Measurements from ENCODE around the gene LIN7A.

LIN7A gene

DNA sequence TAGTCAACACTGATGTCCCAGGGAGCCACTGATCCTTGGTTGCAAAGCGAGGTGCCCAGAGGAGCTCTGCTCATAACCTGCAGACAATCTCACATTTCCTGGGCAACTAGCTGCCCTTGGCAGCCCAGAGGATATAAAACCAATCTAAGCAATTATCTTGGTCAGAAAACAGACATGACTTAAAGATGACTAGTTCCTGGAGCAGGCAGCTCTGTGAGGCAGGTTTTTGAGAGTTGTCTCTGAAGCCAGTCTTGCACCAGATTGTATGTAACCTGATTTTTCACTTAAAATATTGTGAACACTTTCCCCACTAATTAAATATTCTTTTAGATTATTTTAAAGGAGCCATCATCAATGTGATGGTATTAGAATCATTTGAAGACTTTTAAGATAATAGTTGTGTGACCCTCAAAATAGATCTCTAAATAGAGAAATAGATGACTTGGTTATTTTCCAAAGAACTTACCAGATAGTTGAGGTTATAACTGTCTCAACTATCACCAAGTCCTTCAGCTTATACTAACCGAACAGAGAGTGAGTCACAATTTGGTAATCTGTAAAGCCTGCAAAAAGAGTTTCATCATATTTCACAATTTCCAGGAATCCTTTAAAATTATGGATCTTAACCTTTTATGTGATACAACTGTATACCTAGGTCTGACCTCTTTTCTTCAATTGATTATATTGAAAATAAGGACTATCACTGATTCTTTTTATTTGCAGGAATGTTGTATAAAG is 75.9 kb downstream of the LIN7A start:
- in situ Hi-C loops (cut with MboI; ENCODE audit: low sequenced_read_pairs): no loop called here

DNA sequence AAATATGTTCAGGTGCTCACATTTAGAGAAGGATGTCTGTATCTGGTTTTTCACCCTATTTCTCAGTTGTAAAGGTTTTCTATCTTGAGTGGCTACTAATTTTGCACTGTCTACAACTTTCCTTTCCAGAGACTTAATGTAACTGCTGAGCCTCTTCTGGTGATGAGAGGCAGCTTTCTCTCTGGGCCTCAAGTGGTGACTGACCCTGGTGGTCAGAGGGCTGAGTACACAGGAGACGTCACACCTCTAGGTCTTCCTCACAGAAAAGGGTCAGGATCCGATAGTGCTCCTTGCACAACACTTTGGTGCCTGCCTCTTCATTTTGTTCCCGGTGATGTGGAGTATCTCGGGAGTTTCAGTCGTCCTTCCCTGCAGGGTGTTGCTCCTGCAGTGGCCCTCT is 76.8 kb downstream of the LIN7A start:
- in situ Hi-C loops (cut with MboI; ENCODE audit: low sequenced_read_pairs): no loop called here

- in situ Hi-C loops (cut with MboI; ENCODE audit: low sequenced_read_pairs): no loop called here
Measured at GRCh38 chr12:80860206-80860605, 77.5 kb downstream of the LIN7A start.

- in situ Hi-C loops (cut with MboI; ENCODE audit: low sequenced_read_pairs): no loop called here
Measured at GRCh38 chr12:80858356-80858755, 79.4 kb downstream of the LIN7A start.

DNA sequence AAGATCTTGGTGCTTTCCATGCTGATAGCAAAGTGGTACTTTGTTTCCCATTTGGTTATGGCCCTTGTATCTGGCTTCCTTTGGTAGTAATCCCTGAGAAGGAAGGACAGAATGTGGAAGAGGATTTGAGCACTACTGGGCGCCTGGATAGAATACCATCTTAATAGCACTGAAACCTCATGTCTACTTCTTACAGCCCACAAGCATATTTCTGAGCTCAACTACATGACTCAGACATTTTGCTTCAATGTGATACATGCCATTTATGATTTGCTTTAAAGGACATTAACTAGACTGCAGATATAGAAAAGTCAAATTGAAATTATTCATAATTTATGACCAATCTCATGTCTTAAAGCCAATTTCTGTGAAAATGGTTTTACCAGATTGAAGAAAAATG is 80.4 kb downstream of the LIN7A start:
- in situ Hi-C loops (cut with MboI; ENCODE audit: low sequenced_read_pairs): no loop called here

DNA sequence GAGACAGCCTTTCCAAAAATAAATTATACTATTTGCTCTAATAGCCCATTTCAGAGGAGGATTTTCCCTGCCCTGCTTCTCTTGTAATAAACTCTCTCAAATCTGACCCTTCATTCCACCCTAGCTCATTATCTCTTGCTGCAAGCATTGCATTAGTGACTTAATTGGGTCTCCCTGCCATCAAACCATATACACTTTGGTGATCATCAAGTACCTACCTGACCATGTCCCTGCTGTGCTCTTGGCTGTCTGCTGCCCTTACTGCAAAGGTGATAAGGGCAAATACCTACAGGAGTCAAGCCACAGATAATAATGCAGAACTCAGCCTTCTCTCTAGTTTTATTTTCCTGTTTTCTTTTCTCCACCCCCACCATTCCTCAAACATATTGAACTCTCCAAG is 88.4 kb downstream of the LIN7A start:
- in situ Hi-C loops (cut with MboI; ENCODE audit: low sequenced_read_pairs): no loop called here

GRCh38 chr12:80848858-80849257 is 88.9 kb downstream of the LIN7A start:
- in situ Hi-C loops (cut with MboI; ENCODE audit: low sequenced_read_pairs): no loop called here

DNA sequence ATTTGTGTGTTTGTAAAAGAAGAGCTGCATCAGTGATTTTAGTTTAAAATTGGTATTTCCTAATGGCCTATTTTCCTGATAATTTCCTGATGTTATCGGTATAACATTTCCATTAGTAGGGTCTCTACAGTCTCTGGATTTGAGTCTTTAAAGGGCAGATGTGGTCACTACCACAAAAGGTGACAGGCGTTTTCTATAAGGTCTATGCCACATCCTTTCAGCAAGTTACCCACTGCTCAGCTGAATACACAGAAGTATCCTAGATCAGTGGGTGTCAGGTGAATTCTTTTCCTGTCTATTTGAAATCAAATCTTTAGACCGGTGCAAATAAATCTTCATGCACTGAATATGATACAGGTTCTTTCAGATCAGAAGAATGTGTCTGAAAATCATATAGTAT is 90.2 kb downstream of the LIN7A start:
- in situ Hi-C loops (cut with MboI; ENCODE audit: low sequenced_read_pairs): no loop called here

- in situ Hi-C loops (cut with MboI; ENCODE audit: low sequenced_read_pairs): no loop called here
Measured at GRCh38 chr12:80846952-80847351, 90.8 kb downstream of the LIN7A start.

DNA sequence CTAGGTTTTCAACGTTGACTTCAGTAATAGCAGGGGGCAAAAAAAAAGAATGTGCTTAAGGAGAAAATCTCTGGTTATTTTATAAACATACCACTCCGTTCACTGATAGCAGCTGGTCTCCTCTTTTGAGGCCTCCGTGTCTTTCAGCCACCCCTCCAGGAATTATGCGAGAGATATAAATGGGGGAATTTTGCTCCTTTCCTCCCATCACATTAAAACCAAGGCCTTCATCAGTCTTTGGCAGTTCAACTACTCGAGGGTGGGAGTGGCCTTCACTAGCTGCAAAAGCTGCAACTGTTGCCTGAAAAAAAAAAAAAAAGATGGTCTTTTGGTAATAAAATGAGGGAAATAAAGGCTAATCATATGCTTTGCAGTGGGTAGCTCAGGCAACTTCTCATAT is 92.1 kb downstream of the LIN7A start:
- in situ Hi-C loops (cut with MboI; ENCODE audit: low sequenced_read_pairs): no loop called here

- in situ Hi-C loops (cut with MboI; ENCODE audit: low sequenced_read_pairs): no loop called here
Measured at GRCh38 chr12:80843969-80844368, 93.8 kb downstream of the LIN7A start.

- in situ Hi-C loops (cut with MboI; ENCODE audit: low sequenced_read_pairs): no loop called here
Measured at GRCh38 chr12:80838708-80839107, 99.0 kb downstream of the LIN7A start.

- in situ Hi-C loops (cut with MboI; ENCODE audit: low sequenced_read_pairs): no loop called here
Measured at GRCh38 chr12:80838024-80838658, 99.6 kb downstream of the LIN7A start.

GRCh38 chr12:80837342-80837978 is 100.3 kb downstream of the LIN7A start:
- in situ Hi-C loops (cut with MboI; ENCODE audit: low sequenced_read_pairs): no loop called here

DNA sequence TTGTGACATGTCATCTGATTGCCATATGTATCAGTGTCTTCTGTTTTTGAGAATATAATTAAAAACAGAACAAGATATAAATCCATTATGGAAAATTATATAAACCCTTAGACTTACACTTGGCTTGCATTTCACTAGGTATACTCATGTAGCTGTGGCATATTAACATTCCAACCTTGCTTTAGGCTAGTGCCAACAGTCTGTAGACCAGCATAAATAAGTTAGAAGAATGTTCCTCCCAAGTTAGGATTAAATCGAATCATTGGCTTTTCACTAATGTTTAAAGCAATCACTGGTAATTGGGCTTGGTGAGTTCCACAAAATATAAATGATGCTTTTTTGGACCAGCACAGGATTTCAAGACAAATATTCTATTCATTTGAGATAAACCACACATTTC is 103.0 kb downstream of the LIN7A start:
- in situ Hi-C loops (cut with MboI; ENCODE audit: low sequenced_read_pairs): no loop called here

GRCh38 chr12:80830533-80831088 is 107.1 kb downstream of the LIN7A start:
- in situ Hi-C loops (cut with MboI; ENCODE audit: low sequenced_read_pairs): no loop called here

DNA sequence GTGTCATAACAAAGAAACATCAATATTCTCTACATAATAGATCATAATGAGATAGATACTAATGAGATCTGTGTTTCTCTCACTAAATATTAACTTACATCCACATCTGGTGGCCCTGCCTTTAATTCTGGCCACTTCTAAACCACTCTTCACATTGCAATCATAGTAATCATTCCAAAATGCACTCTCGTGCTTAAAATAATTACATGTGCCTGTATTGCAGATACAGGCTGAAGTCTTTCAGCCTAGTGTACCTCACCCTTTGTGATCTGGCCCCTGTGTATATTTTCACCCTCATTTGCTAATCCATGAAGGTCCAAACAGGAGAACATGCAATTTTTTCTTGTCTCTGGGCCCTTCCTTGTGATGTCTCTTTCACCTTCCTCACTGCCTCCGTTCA is 108.0 kb downstream of the LIN7A start:
- in situ Hi-C loops (cut with MboI; ENCODE audit: low sequenced_read_pairs): no loop called here

GRCh38 chr12:80825506-80825905 is 112.2 kb downstream of the LIN7A start:
- in situ Hi-C loops (cut with MboI; ENCODE audit: low sequenced_read_pairs): no loop called here

DNA sequence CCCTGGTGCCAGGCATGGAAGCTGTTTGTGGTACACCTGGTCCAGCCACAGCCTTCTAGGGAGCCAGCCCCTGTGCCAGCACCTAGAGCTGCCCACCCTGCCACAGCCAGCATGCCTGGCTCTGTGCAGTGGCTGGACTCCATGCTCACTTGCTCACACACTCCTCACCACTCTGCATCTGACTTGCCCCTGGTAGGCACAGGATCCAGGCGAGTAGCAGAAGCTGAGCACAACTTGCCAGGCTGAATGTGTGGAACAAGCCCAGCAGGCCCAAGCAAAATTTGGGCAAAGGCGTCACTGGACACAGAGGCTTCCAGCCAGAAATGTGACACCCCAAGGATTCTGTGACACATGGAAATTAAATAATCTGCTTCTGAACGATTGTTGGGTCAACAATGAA is 114.3 kb downstream of the LIN7A start:
- in situ Hi-C loops (cut with MboI; ENCODE audit: low sequenced_read_pairs): no loop called here

- in situ Hi-C loops (cut with MboI; ENCODE audit: low sequenced_read_pairs): no loop called here
Measured at GRCh38 chr12:80821513-80822000, 116.2 kb downstream of the LIN7A start.

DNA sequence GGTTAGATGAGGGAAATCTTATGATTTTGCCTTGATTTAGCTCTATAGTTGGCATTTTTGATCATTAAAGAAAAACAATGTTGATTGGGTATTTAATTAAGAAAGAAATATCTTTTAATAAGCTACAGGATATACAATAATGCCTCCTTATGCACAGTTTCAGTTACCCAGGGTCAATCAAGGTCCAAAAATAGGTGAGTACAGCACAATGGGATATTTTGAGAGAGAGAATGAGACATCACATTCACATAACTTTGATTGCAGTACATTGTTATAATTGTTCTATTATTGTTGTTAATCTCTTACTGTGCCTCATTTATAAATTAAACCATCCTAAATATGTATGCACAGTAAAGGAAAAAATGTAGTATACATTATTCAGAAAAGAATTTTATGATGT is 118.9 kb downstream of the LIN7A start:
- in situ Hi-C loops (cut with MboI; ENCODE audit: low sequenced_read_pairs): no loop called here

DNA sequence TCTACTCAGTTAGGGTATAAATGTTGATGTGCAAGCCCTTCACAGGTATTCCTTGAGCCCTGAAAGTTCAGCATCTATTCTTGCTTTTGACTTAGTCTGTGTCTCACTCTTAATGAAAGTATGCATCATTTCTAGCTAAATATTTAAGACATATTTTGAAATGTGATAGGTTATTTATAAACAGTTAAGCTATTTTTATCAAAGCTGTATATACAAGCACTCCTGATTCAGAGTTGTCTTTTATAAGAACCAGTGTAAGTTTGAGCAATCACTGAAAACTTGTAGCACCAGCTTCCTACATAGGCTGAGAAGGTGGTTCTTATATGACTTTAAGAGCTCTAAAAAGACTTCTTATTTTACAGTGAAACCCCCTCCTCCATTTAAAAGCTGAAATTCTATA is 122.4 kb downstream of the LIN7A start:
- in situ Hi-C loops (cut with MboI; ENCODE audit: low sequenced_read_pairs): no loop called here

Data from hTERT RPE-1 (cell line).